GOT3 (cell line): ENCODE measurements around the gene ARHGAP24.
"Not testable (repeated sequence)": the region's sequence is repeated elsewhere in the genome, so short reads cannot be mapped to it uniquely, and the experiment has no call there.

Experiments used
- DNase-seq: peaks from one replicate; lab custom pipeline; 2025; ENCODE audit warnings: mixed read lengths; lab: John Stamatoyannopoulos, UW

Gene ARHGAP24

DNA sequence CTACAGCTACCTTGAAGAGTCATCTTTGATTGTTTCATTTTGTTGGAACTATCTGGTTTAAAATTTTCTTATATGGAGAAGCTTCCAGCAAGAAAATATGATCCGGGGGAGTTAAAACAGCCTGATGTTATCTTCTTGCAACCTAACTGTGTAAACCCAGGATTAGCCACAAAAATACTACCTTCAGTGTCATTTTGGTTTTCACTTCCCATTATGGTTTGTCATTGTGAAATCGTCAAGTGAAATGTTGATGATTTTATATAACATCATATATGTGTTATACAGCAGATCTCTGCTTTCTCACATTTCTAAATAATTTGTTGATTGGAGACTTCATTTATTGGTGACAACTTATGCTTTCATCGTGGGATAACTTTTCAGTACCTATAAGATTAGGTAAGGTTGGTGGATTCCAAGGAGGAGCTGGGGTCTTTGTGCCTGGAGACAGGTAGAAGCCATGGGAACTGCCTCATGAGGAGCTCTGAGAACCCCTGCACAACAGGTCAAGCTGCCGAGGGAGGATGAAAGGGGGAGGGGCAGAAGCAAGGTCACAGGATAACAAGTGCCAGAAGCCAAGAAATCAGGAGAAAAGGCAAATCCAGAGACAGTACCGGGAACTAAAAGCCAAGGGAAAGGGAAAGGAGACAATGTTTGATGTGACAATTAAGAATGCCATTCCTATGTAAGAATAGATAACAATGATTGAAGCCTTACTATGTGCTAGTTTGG is 7.2 kb downstream of the ARHGAP24 start:
- no peak for DNase-seq

DNA sequence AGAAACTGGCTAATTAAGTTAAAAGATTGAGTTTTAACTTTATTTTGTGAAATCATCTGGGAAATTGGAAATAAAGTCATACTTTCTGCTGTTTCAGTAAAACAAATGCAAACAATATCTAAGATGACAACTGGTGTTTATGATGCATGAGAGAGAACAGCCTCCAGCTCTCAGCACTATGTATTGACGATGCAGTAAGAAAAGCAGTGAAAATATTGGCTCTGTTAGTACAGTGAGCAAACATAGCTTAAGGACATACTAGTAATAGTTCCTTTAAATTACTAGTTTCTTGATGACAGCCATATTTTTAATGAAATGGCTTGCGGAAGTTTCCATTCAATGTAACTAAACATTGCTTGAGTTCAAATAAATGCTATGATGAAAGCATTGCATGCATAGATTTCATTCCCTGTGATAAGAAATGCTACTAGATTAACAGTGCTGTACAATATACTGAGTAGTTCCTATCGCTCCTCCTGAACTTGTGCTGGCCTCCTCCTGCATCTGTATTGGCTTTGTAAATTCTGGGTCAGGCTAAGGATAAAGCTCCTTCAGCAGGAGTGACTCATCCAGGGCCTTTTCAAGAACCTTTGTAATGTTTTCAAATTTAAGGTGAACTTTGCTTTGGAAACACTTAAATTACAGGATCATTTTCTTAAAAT is 11.6 kb downstream of the ARHGAP24 start:
- DNase-seq = no peak

DNA sequence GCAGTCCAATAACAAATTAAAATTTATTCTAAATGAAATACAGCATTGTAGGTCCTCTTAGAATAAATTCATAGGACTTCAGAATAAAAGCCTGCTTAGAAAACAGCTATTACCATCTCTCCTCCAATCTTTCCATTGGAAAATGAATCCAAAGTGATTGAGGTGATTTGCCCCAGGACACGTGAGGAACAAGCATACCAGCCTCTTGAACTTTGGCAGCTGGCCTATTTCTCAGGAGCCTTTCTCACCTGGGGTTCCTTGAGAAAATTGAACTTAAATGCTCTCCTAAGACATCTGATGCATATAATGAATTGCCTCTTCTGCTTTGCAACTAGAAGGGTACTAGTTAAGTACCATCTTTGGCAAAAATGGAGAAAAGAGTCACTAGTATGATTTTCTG is 13.5 kb downstream of the ARHGAP24 start:
- DNase-seq = no peak

DNA sequence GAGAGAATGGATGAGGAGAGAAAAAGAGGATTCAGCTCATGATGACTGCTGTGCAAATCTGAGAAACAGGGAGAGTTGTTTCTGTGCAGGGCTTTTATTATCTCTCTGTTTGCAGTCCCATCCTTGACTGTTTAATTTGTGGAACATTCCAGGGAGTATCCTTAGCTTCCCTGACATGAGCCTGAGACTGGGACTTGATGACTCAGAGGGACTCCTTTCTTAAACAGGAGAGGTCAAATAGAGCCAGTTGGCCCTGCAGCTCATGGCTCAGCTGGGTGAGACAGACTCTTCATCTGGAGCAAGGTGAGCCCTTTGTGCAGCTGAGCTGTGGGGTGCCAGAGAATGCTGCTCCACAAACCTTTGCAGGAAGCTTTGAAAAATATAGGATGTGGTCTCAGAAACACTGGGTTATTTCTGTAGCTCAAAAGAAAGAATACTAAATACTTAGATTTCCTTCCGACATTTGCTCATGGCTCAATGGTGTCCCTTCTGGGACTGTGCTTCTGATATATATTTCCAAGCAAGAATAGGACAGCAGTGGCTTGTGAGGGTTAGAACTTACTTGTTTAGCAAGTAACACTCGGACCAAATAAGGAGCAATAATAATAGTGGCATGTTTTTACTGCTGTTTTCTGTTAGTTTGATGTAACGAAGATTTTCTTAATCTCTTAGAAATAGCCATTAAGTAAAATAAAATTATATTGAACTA is 14.5 kb downstream of the ARHGAP24 start:
- DNase-seq = no peak

DNA sequence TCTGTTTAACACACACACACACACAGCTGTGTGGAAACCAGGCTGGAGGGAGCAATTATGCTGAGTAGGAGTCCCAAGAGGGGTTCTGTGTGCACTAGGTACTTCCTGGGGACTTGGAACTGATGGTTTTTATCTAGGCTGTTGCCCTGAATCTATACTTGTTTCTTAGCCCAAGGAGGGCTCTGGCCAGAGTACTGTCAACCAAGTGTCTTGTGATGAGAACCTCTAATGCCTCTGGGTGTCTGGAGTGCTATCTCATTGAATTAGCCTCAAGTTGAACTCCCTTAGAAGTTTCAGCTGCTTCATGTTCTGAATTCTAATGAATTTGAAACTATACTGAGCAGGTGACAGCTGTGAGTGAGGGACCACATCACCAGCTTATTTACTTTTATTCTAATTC is 16.6 kb downstream of the ARHGAP24 start:
- DNase-seq = no peak

DNA sequence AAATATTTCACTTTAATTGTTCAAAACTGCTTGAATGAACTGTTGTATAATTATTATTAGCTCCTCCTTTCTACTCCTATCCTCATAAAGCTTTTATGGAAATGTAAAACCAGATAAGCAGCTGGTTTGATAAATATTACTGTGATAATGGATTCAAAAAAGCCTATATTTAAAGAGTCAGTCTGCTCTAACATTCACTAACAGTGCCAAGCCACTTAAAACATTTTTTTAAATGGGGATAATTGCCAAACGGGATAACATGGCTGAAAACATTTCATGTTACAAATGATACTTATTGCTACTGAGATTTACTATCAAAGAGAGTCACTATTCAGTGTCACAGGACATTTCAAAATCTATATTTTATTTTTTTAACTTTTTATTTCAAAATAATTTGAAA is 17.4 kb downstream of the ARHGAP24 start:
- DNase-seq = no peak

DNA sequence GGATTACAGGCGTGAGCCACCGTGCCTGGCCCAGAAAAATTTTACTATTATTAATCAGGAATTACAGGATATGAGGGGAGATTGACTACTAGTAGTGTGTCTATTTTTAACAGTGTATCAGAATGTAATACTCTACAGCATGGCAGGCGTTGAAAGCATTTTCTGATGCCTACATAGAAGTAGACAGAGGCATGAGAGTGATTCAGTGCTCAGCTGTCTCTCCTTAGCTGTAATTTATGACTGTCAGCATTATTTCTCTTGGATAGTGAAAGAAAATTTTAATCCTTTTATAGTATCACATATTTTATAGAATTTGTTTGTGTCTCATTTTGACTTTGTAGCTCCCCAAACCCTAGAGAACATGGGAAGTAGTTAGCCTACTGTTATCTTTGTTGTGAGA is 20.7 kb downstream of the ARHGAP24 start:
- DNase-seq = no peak

DNA sequence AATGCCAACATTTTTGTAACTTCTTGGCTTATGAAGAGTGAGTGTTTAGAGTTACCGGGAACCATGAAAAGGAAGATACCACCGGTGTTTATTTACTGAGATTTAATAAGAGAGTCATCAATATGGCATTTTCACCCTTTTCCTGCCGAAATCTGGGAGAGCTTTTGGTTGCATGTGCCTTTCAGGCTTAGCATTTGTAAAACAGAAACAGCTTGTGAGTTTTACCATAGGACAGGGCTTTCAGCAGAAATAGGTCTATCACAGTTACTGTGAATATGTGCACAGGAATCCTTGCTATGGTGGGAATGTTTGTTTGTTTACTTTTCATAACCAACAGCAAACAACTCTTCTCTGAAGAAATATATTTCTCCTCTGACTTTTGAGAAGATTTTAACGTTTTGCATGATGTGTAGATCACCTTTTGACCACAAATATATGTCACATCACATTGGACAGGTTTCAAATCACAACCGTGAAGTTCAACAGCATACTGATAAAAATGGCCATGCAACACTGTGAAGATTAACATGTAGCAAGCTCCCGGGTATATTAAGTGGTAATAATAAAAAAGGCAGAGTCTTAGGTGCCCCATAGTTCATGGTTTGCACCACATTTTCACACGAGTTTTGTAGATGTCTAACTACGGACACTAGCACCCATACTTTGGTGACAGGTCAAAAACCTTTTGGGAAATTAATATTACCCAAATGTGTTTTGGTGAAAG is 21.3 kb downstream of the ARHGAP24 start:
- no peak for DNase-seq

DNA sequence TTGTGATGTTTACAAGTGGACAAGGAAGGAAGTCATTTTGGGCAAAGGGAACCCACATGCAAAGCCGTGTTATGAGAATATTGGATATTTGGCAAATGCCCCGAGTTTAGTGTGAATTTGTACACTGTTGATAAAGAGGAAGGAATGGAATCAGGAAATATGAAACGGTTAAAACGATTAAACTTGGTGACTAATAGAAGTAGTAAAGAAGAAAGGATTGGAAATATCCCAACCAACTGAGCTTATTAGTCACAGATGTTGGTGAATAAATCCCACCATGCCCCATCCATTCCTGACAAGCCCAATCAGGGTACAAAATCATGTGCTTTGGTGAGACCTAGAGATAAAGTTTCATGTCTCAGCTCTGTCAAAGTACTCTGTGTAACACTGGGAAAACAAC is 22.0 kb downstream of the ARHGAP24 start:
- no peak for DNase-seq

DNA sequence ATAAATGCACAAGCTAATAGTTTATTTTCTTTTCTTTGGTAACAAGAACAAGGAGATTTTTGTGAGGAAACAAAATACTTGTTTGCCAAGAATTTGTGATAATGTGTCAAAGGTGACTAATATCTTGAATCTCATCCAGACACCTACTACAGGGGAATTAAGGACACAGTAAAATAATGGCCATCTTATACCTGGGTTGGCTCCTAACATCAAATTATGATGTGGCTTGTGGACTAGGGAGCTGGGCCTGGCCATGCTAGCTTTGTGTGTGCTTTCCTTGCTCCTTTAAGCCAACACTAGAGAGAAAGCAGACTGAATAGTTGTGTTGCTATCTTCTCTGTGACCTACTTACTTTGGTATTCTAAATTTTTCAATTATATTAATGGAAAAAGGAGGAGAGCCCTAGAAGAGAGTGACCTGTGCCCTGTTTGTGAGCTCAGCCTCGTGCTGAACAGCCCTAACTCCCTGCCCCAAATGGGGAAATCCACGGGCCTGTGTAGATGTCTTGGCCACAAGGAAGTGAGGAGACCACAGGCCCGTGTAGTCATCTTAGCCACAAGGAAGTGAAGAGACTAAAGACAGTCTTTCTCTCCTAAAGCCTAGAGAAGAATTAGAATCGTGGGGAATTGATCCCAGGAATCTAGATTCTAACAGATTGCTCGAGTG is 23.3 kb downstream of the ARHGAP24 start:
- DNase-seq = peak; percentile 5

DNA sequence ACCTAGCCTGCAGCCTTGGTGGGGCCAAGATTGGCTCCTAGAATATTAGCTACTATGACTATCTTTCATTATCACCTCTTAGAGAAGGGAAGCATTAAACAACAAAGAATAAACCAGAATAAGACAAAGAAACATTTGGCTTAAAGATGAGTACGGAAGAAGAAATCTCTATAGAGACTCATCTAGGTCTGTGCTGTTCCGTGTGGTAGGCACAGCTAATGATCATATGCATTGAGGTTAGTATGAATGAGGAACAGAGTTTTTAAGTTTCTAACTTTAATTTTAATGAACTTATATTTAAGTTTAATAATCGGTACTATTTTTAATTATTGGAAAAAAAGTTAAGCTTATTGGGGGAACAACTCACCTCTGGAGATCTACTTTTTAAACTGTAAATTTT is 24.6 kb downstream of the ARHGAP24 start:
- DNase-seq = no peak

DNA sequence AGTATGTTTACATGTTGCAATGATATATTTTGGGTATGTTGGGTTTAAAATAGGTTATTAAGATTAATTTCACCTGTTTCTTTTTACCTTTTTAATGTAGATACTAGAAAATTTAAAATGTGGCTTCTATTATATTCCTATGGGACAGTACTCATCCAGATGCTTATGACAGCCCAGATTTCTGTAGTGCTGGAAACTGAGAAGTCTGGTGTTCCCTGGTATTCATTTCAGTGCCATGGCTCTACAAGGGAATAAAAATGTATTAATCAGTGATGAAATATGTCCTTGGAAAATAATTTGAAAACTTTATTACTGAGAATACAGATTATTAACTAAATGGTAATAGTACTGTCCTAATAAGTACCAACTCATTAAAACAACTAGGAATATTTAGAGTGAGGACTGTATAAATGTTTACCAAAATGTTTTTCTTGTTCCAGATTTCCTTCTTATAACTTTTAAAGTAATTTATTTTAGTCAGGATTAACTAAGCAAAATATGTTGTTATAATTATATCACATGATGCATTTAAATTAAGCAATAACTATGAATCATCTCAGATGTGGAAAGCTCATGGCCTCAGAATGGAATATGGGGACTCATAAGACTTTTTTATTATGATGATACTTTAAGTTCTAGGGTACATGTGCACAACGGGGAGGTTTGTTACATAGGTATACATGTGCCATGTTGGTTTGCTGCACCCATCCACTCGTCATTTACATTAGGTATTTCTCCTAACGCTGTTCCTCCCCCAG is 25.3 kb downstream of the ARHGAP24 start:
- DNase-seq = no peak

DNA sequence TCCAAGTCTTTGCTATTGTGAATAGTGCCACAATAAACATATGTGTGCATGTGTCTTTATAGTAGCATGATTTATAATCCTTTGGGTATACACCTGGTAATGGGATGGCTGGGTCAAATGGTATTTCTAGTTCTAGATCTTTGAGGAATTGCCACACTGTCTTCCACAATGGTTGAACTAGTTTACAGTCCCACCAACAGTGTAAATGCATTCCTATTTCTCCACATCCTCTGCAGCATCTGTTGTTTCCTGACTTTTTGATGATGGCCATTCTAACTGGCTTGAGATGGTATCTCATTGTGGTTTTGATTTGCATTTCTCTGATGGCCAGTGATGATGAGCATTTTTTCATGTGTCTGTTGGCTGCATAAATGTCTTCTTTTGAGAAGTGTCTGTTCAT is 26.2 kb downstream of the ARHGAP24 start:
- not testable (repeated sequence) for DNase-seq

DNA sequence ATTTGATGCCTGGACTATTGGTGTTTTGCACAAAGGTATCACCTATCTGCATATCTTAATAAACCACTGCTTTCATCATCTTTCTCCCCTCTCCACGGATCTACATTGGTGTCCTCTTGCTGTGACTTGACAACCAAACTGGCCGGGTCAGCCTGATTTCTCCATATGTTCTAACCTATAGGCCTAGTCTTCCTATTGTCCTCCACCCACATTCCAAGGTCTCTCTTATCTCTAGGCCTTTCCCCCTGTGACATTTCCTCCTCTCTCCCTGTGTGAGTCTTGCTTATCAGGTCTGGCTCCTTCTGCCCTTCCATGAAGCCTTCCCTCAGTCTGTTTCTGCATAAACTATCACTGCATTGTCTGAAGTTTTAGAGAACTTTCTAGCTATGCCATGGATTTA is 33.7 kb downstream of the ARHGAP24 start:
- no peak for DNase-seq

DNA sequence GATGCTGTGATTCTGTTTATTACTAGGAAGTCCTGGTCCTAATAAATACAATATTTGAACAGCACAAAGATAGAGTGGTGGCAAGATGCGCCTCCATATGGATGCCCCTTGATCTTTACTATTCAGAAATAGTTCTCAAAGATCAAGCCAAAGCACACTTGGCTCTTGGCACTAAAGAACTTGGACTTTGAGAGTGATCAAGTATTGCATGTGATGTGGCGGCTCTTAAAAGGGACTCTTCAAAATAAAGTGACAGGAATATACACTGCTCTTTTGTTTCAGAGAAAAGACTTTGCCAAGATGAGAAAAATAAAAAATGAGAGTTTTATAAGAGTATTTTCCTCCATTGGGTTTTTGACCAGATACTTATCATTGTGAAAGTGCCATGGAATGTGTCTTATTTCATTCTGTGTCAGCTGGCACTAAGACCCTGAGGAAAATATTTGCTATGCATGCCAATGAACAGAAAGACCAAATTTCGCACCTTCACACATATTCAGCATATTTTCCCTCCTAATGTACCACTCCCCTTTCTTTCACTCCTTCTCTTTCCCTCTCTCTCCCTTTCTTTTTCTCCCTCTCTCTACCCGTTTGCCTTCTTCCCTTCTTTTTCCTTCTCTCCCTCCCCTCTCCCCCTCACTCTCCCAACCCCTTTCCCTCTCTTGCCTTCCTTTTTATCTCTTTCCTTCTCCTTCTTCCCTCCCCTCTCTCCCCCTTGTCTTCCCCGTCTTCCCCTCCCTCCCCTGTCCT is 35.1 kb downstream of the ARHGAP24 start:
- DNase-seq = no peak

DNA sequence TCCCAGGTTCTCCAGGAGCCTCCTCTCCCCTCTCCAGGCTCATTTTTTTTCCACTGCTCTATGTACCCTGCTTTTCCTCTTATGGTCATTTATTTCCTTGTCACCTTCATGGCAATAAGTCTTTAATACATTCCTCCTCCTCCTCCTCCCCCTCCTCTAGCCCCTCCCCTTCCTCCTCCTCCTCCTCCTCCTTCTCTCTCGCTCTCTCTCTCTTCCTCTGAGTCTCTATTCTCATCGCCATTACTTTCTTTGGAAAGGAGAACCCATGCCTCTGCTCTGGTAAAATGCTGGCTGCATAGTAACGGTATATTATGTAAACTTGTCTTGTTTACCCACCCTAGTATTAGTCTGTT is 35.7 kb downstream of the ARHGAP24 start:
- DNase-seq = no peak

DNA sequence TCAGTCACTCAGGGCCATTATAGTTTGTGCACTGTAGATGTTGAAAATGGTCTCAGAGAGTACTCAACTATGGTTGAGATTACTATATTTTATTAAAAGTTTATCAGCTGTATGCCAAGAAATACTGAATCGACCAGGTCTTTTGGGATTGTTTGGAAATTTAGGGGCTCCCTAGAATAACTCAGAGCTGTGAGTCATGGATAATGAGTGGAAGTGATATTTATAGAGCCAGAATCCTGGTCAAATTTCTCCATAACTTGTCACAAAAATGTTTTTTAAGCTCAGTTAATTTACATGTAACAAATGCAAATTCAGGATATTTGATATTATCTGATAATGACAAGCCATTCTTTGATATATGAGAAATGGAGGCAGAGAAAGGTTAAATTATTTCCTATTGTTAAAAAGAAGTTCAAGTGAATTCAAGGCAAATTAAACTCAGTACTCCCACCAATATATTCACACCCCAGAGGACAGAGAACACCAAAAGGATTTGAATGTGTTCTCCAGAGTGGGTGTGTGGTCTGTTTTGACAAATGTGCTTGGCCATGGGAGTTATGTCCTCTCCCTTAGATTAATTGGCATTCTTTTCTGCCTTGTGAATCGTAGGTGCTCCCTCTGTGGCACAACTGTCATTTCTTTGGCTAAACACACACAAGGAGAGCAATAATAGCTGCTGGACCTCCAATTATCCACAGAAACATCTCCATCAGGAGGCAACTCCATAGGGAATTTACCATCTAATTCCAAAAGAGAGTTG is 37.7 kb downstream of the ARHGAP24 start:
- no peak for DNase-seq

DNA sequence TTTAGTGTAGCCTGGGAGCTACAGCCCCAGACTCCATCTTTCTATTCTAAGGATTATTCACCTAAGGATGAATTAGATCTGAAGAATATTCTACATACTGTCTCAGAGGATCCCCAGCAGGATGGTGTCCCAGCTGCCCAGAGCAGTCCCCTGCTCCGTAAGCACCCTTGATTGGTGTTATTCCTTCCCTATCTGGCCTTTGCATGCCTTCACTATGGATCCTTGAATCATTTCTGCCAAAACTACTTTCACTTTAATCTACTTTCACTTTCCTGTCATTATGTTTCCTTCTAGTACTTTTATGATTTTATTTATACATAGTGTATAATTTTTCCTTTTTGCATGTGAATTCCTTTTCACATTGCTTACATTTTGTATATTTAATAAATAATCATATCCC is 39.2 kb downstream of the ARHGAP24 start:
- no peak for DNase-seq

DNA sequence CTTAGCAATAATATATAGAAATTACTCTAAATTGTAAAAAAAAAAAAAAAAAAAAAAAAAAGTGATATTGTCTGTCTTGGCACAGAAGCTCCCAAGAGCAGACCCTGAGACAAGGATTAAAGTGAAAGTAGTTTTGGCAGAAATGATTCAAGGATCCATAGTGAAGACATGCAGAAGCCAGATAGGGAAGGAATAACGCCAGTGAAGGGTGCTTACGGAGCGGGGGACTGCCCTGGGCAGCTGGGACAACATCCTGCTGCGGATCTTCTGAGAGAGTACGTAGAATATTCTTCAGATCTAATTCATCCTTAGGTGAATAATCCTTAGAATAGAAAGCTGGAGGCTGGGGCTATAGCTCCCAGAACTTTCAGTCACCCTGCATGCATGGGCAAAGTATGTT is 39.8 kb downstream of the ARHGAP24 start:
- no peak for DNase-seq

DNA sequence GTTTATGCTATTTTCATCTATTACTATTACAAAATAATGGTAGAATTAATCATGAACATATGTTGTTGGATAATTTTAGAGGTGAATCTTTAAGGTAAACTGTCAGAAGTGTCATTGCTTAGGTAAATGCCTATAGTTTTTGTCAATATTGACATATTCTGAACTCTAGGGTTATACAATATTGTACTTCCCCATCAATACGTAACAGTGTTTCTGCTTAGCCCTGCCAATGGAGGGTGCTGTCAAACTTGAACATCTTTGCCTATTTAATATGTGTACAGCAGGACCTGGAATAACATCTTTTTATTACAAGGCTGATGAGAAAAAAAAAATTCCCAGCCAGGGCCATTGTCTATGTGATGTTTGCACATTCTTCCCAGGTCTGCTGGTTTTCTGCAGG is 40.8 kb downstream of the ARHGAP24 start:
- DNase-seq = no peak
